Endothelial cell of umbilical vein (primary cell): ENCODE measurements around the gene IL18. TPM values are rescaled to one million over a fixed set of nuclear protein-coding genes. Genes with fewer than 3 reads are reported as not detected.
"Not testable (repeated sequence)": the region's sequence is repeated elsewhere in the genome, so short reads cannot be mapped to it uniquely, and the experiment has no call there.

ENCODE experiments used
- BruUV-seq: library from RNA; stranded (reverse); fragments of 400-500 nt; replicated peaks from 2 replicates; lab custom pipeline; 2021; lab: Mats Ljungman, UMichigan
- CTCF ChIA-PET: fragments of 300-600, 350-600 bp; sonication (Branson Sonifier 250); formaldehyde crosslinking; loops from one replicate; lab custom pipeline; 2021; ENCODE audit warnings: antibody characterized with exemption, inconsistent platforms; lab: Charles Lee
- POLR2A ChIA-PET: fragments of 300-600, 350-600 bp; sonication (Branson Sonifier 250); formaldehyde crosslinking; loops from one replicate; lab custom pipeline; 2021; ENCODE audit warnings: antibody characterized with exemption, inconsistent platforms; lab: Charles Lee
- DNase-seq: peaks from one replicate; pipeline ENCODE4 v3.0.0-alpha.2; 2011; ENCODE audit warnings: low read depth, low spot score
- FAIRE-seq: peaks from 2 replicates; lab custom pipeline; 2011; peaks lifted over from hg19 to GRCh38; lab: Jason Lieb, UNC
- H2AFZ ChIP-seq: 2 replicates; pipeline ENCODE4 v1.6.0; 2012; ENCODE audit warnings: low read depth, low read length, control low read depth, inconsistent platforms
- H3K27ac ChIP-seq: 2 replicates; pipeline ENCODE4 v1.5.1; 2011; ENCODE audit warnings: low read depth, mild to moderate bottlenecking, control low read depth, low read length, moderate library complexity; ENCODE audit not compliant: insufficient read depth
- H3K27me3 ChIP-seq, 2 experiments: 2 replicates each; pipeline versions ENCODE4 v1.6.0 to v1.6.1; 2011; ENCODE audit warnings: low read length in 2 of 2, mixed read lengths in 1 of 2; ENCODE audit not compliant: control insufficient read depth in 2 of 2, insufficient read depth in 2 of 2
- H3K36me3 ChIP-seq, 2 experiments: 2 replicates in 1 of 2; 3 replicates in 1 of 2; pipeline ENCODE4 v1.5.1; 2011; ENCODE audit warnings: low read length in 2 of 2, mild to moderate bottlenecking in 1 of 2, moderate library complexity in 1 of 2; ENCODE audit not compliant: control insufficient read depth in 2 of 2, insufficient read depth in 2 of 2; ENCODE audit errors: extremely low read depth in 1 of 2
- H3K4me1 ChIP-seq: 3 replicates; pipeline ENCODE4 v1.5.1; 2011; ENCODE audit warnings: mild to moderate bottlenecking, low read length; ENCODE audit not compliant: control insufficient read depth, insufficient read depth; ENCODE audit errors: extremely low read depth
- H3K4me2 ChIP-seq: 2 replicates; pipeline ENCODE4 v1.6.1; 2011; ENCODE audit warnings: low read length, control low read depth, mixed read lengths; ENCODE audit not compliant: insufficient read depth
- H3K4me3 ChIP-seq, 3 experiments: fragments of 200-600 bp in 1 of 3; sonication (generic), shearing (Covaris generic) in 1 of 3; replicated peaks in 1 of 3; 2 replicates each; pipeline ENCODE4 v1.5.1; 2011 to 2016; ENCODE audit warnings: control low read depth in 3 of 3, low read length in 3 of 3, mild to moderate bottlenecking in 2 of 3, inconsistent platforms in 1 of 3, low read depth in 1 of 3, moderate library complexity in 1 of 3; ENCODE audit not compliant: insufficient read depth in 1 of 3
- H3K79me2 ChIP-seq: 2 replicates; pipeline ENCODE4 v1.6.0; 2012; ENCODE audit warnings: low read length, inconsistent platforms; ENCODE audit not compliant: control insufficient read depth, insufficient read depth
- H3K9ac ChIP-seq: replicated peaks from 2 replicates; pipeline ENCODE3; 2011; ENCODE audit warnings: low read length, control low read depth; ENCODE audit not compliant: insufficient read depth; ENCODE audit errors: extremely low read depth
- H3K9me1 ChIP-seq: replicated peaks from 3 replicates; pipeline ENCODE4 v1.6.0; 2011; ENCODE audit warnings: mild to moderate bottlenecking, low read length; ENCODE audit not compliant: control insufficient read depth, insufficient read depth; ENCODE audit errors: extremely low read depth
- H3K9me3 ChIP-seq: replicated peaks from 2 replicates; pipeline ENCODE4 v1.5.1; 2012; ENCODE audit warnings: low read length, inconsistent platforms; ENCODE audit not compliant: control insufficient read depth, insufficient read depth
- H4K20me1 ChIP-seq: replicated peaks from 2 replicates; pipeline ENCODE3; 2011; ENCODE audit warnings: mild to moderate bottlenecking, low read length; ENCODE audit not compliant: control insufficient read depth, insufficient read depth; ENCODE audit errors: extremely low read depth
- CTCF ChIP-seq, 2 donors: IDR thresholded peaks; 1 replicate in 1 of 2; 2 replicates in 1 of 2; pipeline ENCODE4 v1.5.1; 2011; ENCODE audit warnings: low read length in 2 of 2, mild to moderate bottlenecking in 2 of 2, moderate library complexity in 2 of 2, control low read depth in 1 of 2, inconsistent platforms in 1 of 2, low read depth in 1 of 2; ENCODE audit not compliant: insufficient read depth in 1 of 2; ENCODE audit errors: extremely low read depth in 1 of 2
- EZH2 ChIP-seq: IDR thresholded peaks from 2 replicates; pipeline ENCODE4 v1.6.1; 2012; ENCODE audit warnings: borderline replicate concordance, low read depth, mild to moderate bottlenecking, moderate library complexity, low read length, inconsistent platforms; ENCODE audit not compliant: severe bottlenecking
- FOS ChIP-seq: IDR thresholded peaks from 2 replicates; pipeline ENCODE4 v1.6.1; 2011; ENCODE audit warnings: mild to moderate bottlenecking, low read length, moderate library complexity, borderline replicate concordance; ENCODE audit not compliant: insufficient read depth
- GATA2 ChIP-seq: IDR thresholded peaks from 2 replicates; pipeline ENCODE4 v1.7.0; 2011; ENCODE audit warnings: low read depth, mild to moderate bottlenecking, moderate library complexity, mixed read lengths, low read length; ENCODE audit not compliant: insufficient read length, insufficient read depth
- JUN ChIP-seq: IDR thresholded peaks from 2 replicates; pipeline ENCODE4 v1.6.1; 2011; ENCODE audit warnings: borderline replicate concordance, low read depth; ENCODE audit not compliant: insufficient read length, insufficient read depth
- MAX ChIP-seq: IDR thresholded peaks from 2 replicates; pipeline ENCODE4 v1.6.1; 2011; ENCODE audit not compliant: insufficient read depth, insufficient read length
- POLR2A ChIP-seq: IDR thresholded peaks from 2 replicates; pipeline ENCODE4 v1.6.1; 2012; ENCODE audit warnings: low read depth, mild to moderate bottlenecking, control low read depth, low read length
- POLR2AphosphoS5 ChIP-seq: IDR thresholded peaks from 2 replicates; pipeline ENCODE4 v1.6.1; 2012; ENCODE audit warnings: low read depth, mild to moderate bottlenecking, control low read depth, low read length, moderate library complexity; ENCODE audit not compliant: insufficient read depth
- dilution Hi-C: fragments of 300-500 bp; cut with MboI; formaldehyde crosslinking; loops from one replicate; pipeline ENCODE4 v1.15.0; 2019; ENCODE audit warnings: low sequenced_read_pairs; ENCODE audit not compliant: extremely low pct_ligation_motif_present
- intact Hi-C: fragments of 100-400 bp; cut with micrococcal nuclease; formaldehyde crosslinking; loops from one replicate; pipeline ENCODE4 v1.10.0; 2022
- polyA plus RNA-seq, 4 experiments: library from polyadenylated mRNA; depleted of rRNA in 3 of 4; stranded (reverse) in 3 of 4; unstranded in 1 of 4; fragments of >200 nt; gene quantifications; 2 replicates each; pipeline versions ENCODE4 v1.2.1 to v1.2.3, GENCODE V29; 2011 to 2012; ENCODE audit warnings: missing spikeins in 1 of 4
- total RNA-seq: library from RNA; stranded (reverse); gene quantifications from 2 replicates; pipeline ENCODE4 v1.2.3, GENCODE V29; 2021

IL18 gene
- total and polyA plus RNA-seq, 2 donors (not counting 3 experiments of a cell fraction or from before 2014, with no cell fraction given): 0.73 to 1.5 TPM

- H3K9ac ChIP-seq: no peak overlapping the region
- H3K4me1 ChIP-seq: no peaks in the 10 kb centered on the region
- H3K27me3 ChIP-seq: peaks cover 0 to 2% of the 10 kb centered on the region in 2 experiments
- H4K20me1 ChIP-seq: no peaks in the 10 kb centered on the region
- POLR2A ChIA-PET: no interaction called here
- no peak for FAIRE-seq
- H3K4me2 ChIP-seq: no peak overlapping the region
- intact Hi-C loops: no loop called here
- H3K4me3 ChIP-seq: no peak overlapping the region
- no peaks in the 10 kb centered on the region for H3K9me1 ChIP-seq
- DNase-seq: no peak
- H3K27ac ChIP-seq: no peak overlapping the region
- no TSS peak for BruUV-seq
- H3K9me3 ChIP-seq: no peaks in the 10 kb centered on the region
- CTCF ChIA-PET: interaction anchor here (1.0 to 1.6 kb wide), 4 partner anchors 19 to 82 kb away, joined by 3 to 5 read pairs (median 4); no protein-coding TSS in a partner anchor
- H2AFZ ChIP-seq: no peak overlapping the region
- TF ChIP-seq CTCF (IDR thresholded peaks at IDR 0.05; ENCODE audit: extremely low read depth in 1 of 2, insufficient read depth in 1 of 2, low read depth in 1 of 2, low read length in 2 of 2) (no peak), JUN (no peak), EZH2 (no peak), POLR2A (no peak), GATA2 (no peak), MAX (no peak), FOS (no peak), POLR2AphosphoS5 (no peak)
- dilution Hi-C loops: no loop called here
- H3K79me2 ChIP-seq: no peaks in the 10 kb centered on the region
- no peaks in the 10 kb centered on the region for H3K36me3 ChIP-seq
Observed at GRCh38 chr11:112200252-112200651, 36.4 kb upstream of the IL18 start.

GRCh38 chr11:112199101-112199500, 35.2 kb upstream of the IL18 start:
- intact Hi-C loops, H3K4me2 ChIP-seq, H3K4me3 ChIP-seq, H3K4me1 ChIP-seq, H3K9ac ChIP-seq, dilution Hi-C loops, H3K27ac ChIP-seq, H3K9me1 ChIP-seq, H2AFZ ChIP-seq, DNase-seq, H4K20me1 ChIP-seq, H3K36me3 ChIP-seq, H3K27me3 ChIP-seq, FAIRE-seq, POLR2A ChIA-PET, H3K9me3 ChIP-seq, H3K79me2 ChIP-seq, BruUV-seq: not testable (repeated sequence)
- CTCF ChIA-PET: interaction anchor here (1.6 kb wide), 1 partner anchor 20 kb away, joined by 4 read pairs; no protein-coding TSS in a partner anchor
